GM23248 (cell line): ENCODE measurements around the gene C18orf63. TPM values are rescaled to one million over a fixed set of nuclear protein-coding genes. Genes with fewer than 3 reads are reported as not detected.
A peak's percentile ranks its signal among the peaks of the same experiment; 100 is the strongest.

Experiments
- DNase-seq: peaks from one replicate; pipeline ENCODE4 v3.0.0-alpha.2; 2015
- H2AFZ ChIP-seq: fragments of 200-600 bp; sonication (generic); 2 replicates; pipeline ENCODE4 v1.6.1; 2016; ENCODE audit warnings: antibody characterized with exemption
- H3F3A ChIP-seq: fragments of 200-600 bp; sonication (generic); 2 replicates; pipeline ENCODE4 v1.6.1; 2016; ENCODE audit warnings: mild to moderate bottlenecking, antibody characterized with exemption, mixed run types; ENCODE audit not compliant: insufficient read depth
- H3K27ac ChIP-seq: fragments of 200-600 bp; sonication (generic); 2 replicates; pipeline ENCODE4 v1.5.1; 2016; ENCODE audit warnings: mild to moderate bottlenecking
- H3K27me3 ChIP-seq: fragments of 200-600 bp; sonication (generic); replicated peaks from 2 replicates; pipeline ENCODE4 v1.6.1; 2016; ENCODE audit warnings: mild to moderate bottlenecking; ENCODE audit not compliant: insufficient read depth
- H3K36me3 ChIP-seq: fragments of 200-600 bp; sonication (generic); 2 replicates; pipeline ENCODE4 v1.6.1; 2016; ENCODE audit warnings: low read depth, mild to moderate bottlenecking
- H3K4me1 ChIP-seq: fragments of 200-600 bp; sonication (generic); 2 replicates; pipeline ENCODE4 v1.6.1; 2016; ENCODE audit warnings: mild to moderate bottlenecking; ENCODE audit not compliant: insufficient read depth
- H3K4me2 ChIP-seq: fragments of 200-600 bp; sonication (generic); one replicate; pipeline ENCODE4 v1.6.1; 2016; ENCODE audit warnings: mild to moderate bottlenecking; ENCODE audit not compliant: unreplicated experiment
- H3K4me3 ChIP-seq: fragments of 200-600 bp; sonication (generic); 2 replicates; pipeline ENCODE4 v1.5.1; 2016; ENCODE audit warnings: mild to moderate bottlenecking
- H3K79me2 ChIP-seq: fragments of 200-600 bp; sonication (generic); 2 replicates; pipeline ENCODE4 v1.6.1; 2016; ENCODE audit warnings: mild to moderate bottlenecking; ENCODE audit not compliant: insufficient read depth
- H3K9ac ChIP-seq: fragments of 200-600 bp; sonication (generic); 2 replicates; pipeline ENCODE4 v1.6.1; 2016; ENCODE audit warnings: mild to moderate bottlenecking
- H3K9me2 ChIP-seq: fragments of 200-600 bp; sonication (generic); 2 replicates; pipeline ENCODE4 v1.6.1; 2016; ENCODE audit warnings: mixed run types, mild to moderate bottlenecking, moderate library complexity; ENCODE audit not compliant: insufficient read depth
- H3K9me3 ChIP-seq: fragments of 200-600 bp; sonication (generic); one replicate; pipeline ENCODE4 v1.6.1; 2017; ENCODE audit warnings: low read depth
- H4K20me1 ChIP-seq: fragments of 200-600 bp; sonication (generic); 2 replicates; pipeline ENCODE4 v1.6.0; 2016; ENCODE audit not compliant: insufficient read depth
- EZH2 ChIP-seq: fragments of 200-600 bp; sonication (generic); IDR thresholded peaks from 2 replicates; pipeline ENCODE4 v1.6.1; 2018; ENCODE audit warnings: antibody characterized with exemption, mild to moderate bottlenecking; ENCODE audit not compliant: insufficient read depth, poor library complexity, severe bottlenecking
- EZH2phosphoT487 ChIP-seq: fragments of 200-600 bp; sonication (generic); IDR thresholded peaks from 2 replicates; pipeline ENCODE4 v1.6.1; 2018; ENCODE audit warnings: antibody characterized with exemption, moderate library complexity, mild to moderate bottlenecking, low read depth; ENCODE audit not compliant: insufficient read depth
- WGBS, 2 experiments: methylation state at CpG; one replicate each; pipeline ENCODE4 v1.1.6; 2015 to 2017; ENCODE audit warnings: low lambda C conversion rate in 2 of 2, low coverage in 1 of 2; ENCODE audit errors: missing lambda C conversion rate in 2 of 2; 5-methylcytosine and 5-hydroxymethylcytosine counted together
- in situ Hi-C: fragments of 300-500 bp; cut with MboI; formaldehyde crosslinking; loops from 2 replicates; pipeline ENCODE4 v1.15.0; 2020
- polyA plus RNA-seq: library from polyadenylated mRNA; unstranded; fragments of >200 nt; fragmentation: Nextera tagmentation; extraction: Ambion mirVana; gene quantifications from 2 replicates; pipeline ENCODE4 v1.2.1, GENCODE V29; 2016
- total RNA-seq: library from RNA; depleted of rRNA; stranded (reverse); fragments of >200 nt; shearing (Covaris generic); gene quantifications from 2 replicates; pipeline ENCODE4 v1.2.3, GENCODE V29; 2014

Gene C18orf63
- total and polyA plus RNA-seq, 2 experiments from 2014 or later: not detected

- no peak for TF ChIP-seq EZH2phosphoT487
- no peak for TF ChIP-seq EZH2
- Histone ChIP-seq H3F3A (peaks cover 8% of the 10 kb centered on the region; the same call in 1 of the 2 replicates), H3K9ac (no peak overlapping the region), H3K27me3 (no peaks in the 10 kb centered on the region), H3K36me3 (no peaks in the 10 kb centered on the region), H4K20me1 (no peaks in the 10 kb centered on the region), H3K4me2 (no peak overlapping the region), H3K9me3 (no peaks in the 10 kb centered on the region), H2AFZ (no peak overlapping the region), H3K27ac (no peak overlapping the region), H3K4me3 (no peak overlapping the region), H3K9me2 (no peaks in the 10 kb centered on the region), H3K79me2 (no peaks in the 10 kb centered on the region), H3K4me1 (peaks cover 17% of the 10 kb centered on the region)
- 68 to 74% methylated on average over 5 of the region's 5 CpGs for WGBS, 2 experiments
- no peak for DNase-seq
- in situ Hi-C loops: no loop called here
These were observed 12.3 kb upstream of the C18orf63 start for GRCh38 chr18:74303306-74303705.

GRCh38 chr18:74303936-74304335 lies 11.7 kb upstream of the C18orf63 start:
- no peak overlapping the region for H3K4me3 ChIP-seq
- TF ChIP-seq EZH2phosphoT487: no peak
- TF ChIP-seq EZH2: no peak
- 71 to 89% methylated on average over 1 of the region's 1 CpG for WGBS, 2 experiments
- H2AFZ ChIP-seq: no peak overlapping the region
- in situ Hi-C loops: no loop called here
- no peaks in the 10 kb centered on the region for H4K20me1 ChIP-seq
- DNase-seq: peak; percentile 84
- no peaks in the 10 kb centered on the region for H3K9me2 ChIP-seq
- no peaks in the 10 kb centered on the region for H3K79me2 ChIP-seq
- peaks cover 17% of the 10 kb centered on the region for H3K4me1 ChIP-seq
- H3F3A ChIP-seq: peaks cover 8% of the 10 kb centered on the region; the same call in 1 of the 2 replicates
- peak overlapping the region; percentile 40 for H3K4me2 ChIP-seq
- H3K9me3 ChIP-seq: no peaks in the 10 kb centered on the region
- no peaks in the 10 kb centered on the region for H3K27me3 ChIP-seq
- no peak overlapping the region for H3K9ac ChIP-seq
- H3K27ac ChIP-seq: no peak overlapping the region
- H3K36me3 ChIP-seq: no peaks in the 10 kb centered on the region

- H3K4me3 ChIP-seq: no peak overlapping the region
- no peak overlapping the region for H3K4me2 ChIP-seq
- H2AFZ ChIP-seq: peak overlapping the region; percentile 64
- peaks cover 7% of the 10 kb centered on the region for H3K4me1 ChIP-seq
- no peak for TF ChIP-seq EZH2phosphoT487
- no peak for TF ChIP-seq EZH2
- H3K27ac ChIP-seq: no peak overlapping the region
- H3F3A ChIP-seq: no peaks in the 10 kb centered on the region
- H3K36me3 ChIP-seq: no peaks in the 10 kb centered on the region
- 41 to 52% methylated on average over 3 of the region's 3 CpGs for WGBS, 2 experiments
- H3K9me2 ChIP-seq: no peaks in the 10 kb centered on the region
- H3K9ac ChIP-seq: no peak overlapping the region
- DNase-seq: peak; percentile 79
- no peaks in the 10 kb centered on the region for H3K27me3 ChIP-seq
- H4K20me1 ChIP-seq: no peaks in the 10 kb centered on the region
- H3K79me2 ChIP-seq: no peaks in the 10 kb centered on the region
- no peaks in the 10 kb centered on the region for H3K9me3 ChIP-seq
- in situ Hi-C loops: no loop called here
These were observed 5.2 kb upstream of the C18orf63 start for GRCh38 chr18:74310411-74310810.

GRCh38 chr18:74311000-74311399 lies 4.6 kb upstream of the C18orf63 start:
- H3K9me2 ChIP-seq: no peaks in the 10 kb centered on the region
- 94 to 100% methylated on average over 1 of the region's 1 CpG for WGBS, 2 experiments
- H2AFZ ChIP-seq: no peak overlapping the region; the same call in 1 of the 2 replicates
- DNase-seq: no peak
- TF ChIP-seq EZH2phosphoT487: no peak
- TF ChIP-seq EZH2: no peak
- H3K9ac ChIP-seq: no peak overlapping the region
- no peaks in the 10 kb centered on the region for H3K79me2 ChIP-seq
- no peak overlapping the region for H3K4me2 ChIP-seq
- peaks cover 7% of the 10 kb centered on the region for H3K4me1 ChIP-seq
- no peaks in the 10 kb centered on the region for H3K36me3 ChIP-seq
- no peaks in the 10 kb centered on the region for H3F3A ChIP-seq
- H3K27ac ChIP-seq: no peak overlapping the region
- H3K9me3 ChIP-seq: no peaks in the 10 kb centered on the region
- H3K4me3 ChIP-seq: no peak overlapping the region
- in situ Hi-C loops: no loop called here
- H3K27me3 ChIP-seq: no peaks in the 10 kb centered on the region
- H4K20me1 ChIP-seq: no peaks in the 10 kb centered on the region

- H3K9ac ChIP-seq: no peak overlapping the region
- H3F3A ChIP-seq: peaks cover 12% of the 10 kb centered on the region
- no peaks in the 10 kb centered on the region for H3K79me2 ChIP-seq
- WGBS, 2 experiments: 92 to 94% methylated on average over 22 of the region's 22 CpGs
- DNase-seq: no peak
- H3K27ac ChIP-seq: no peak overlapping the region
- H3K4me3 ChIP-seq: no peak overlapping the region
- no peaks in the 10 kb centered on the region for H3K9me3 ChIP-seq
- H3K4me1 ChIP-seq: peaks cover 25% of the 10 kb centered on the region
- TF ChIP-seq EZH2 (no peak), EZH2phosphoT487 (no peak)
- H3K4me2 ChIP-seq: no peak overlapping the region
- no peak overlapping the region for H2AFZ ChIP-seq
- in situ Hi-C loops: no loop called here
- no peaks in the 10 kb centered on the region for H3K9me2 ChIP-seq
- no peaks in the 10 kb centered on the region for H3K36me3 ChIP-seq
- no peaks in the 10 kb centered on the region for H3K27me3 ChIP-seq
- no peaks in the 10 kb centered on the region for H4K20me1 ChIP-seq
These were observed 728 bp upstream of the C18orf63 start for GRCh38 chr18:74314759-74315463.
